HEK293 (cell line): ENCODE results near the gene DENND2A.

Experiments
- GLI2 ChIP-seq: fragments of 450-650 bp; formaldehyde crosslinking; IDR thresholded peaks from 2 replicates; pipeline ENCODE4; 2017; ENCODE audit warnings: missing biosample characterization, missing genetic modification characterization, low read depth, borderline replicate concordance
- GLIS1 ChIP-seq: fragments of 450-650 bp; formaldehyde crosslinking; IDR thresholded peaks from 2 replicates; pipeline ENCODE4 v1.5.1; 2016; ENCODE audit warnings: missing biosample characterization, missing genetic modification characterization
- HOXC10 ChIP-seq: sonication (generic); formaldehyde crosslinking; IDR thresholded peaks from 2 replicates; pipeline ENCODE4 v1.8.1; 2023; ENCODE audit warnings: mild to moderate bottlenecking, missing genetic modification reagents
- PRDM1 ChIP-seq: fragments of 450-650 bp; formaldehyde crosslinking; IDR thresholded peaks from 2 replicates; pipeline ENCODE4; 2016; ENCODE audit warnings: missing biosample characterization, missing genetic modification characterization
- SCRT1 ChIP-seq: fragments of 450-650 bp; formaldehyde crosslinking; IDR thresholded peaks from 2 replicates; pipeline ENCODE4 v1.5.1; 2016; ENCODE audit warnings: missing biosample characterization, missing genetic modification characterization, borderline replicate concordance
- SP7 ChIP-seq: fragments of 450-650 bp; formaldehyde crosslinking; IDR thresholded peaks from 2 replicates; pipeline ENCODE4 v1.5.1; 2016; ENCODE audit warnings: missing biosample characterization, missing genetic modification characterization
- ZBTB17 ChIP-seq: fragments of 450-650 bp; formaldehyde crosslinking; IDR thresholded peaks from 2 replicates; pipeline ENCODE4 v1.5.1; 2016; ENCODE audit warnings: missing biosample characterization, missing genetic modification characterization
- ZBTB20 ChIP-seq: fragments of 450-650 bp; formaldehyde crosslinking; IDR thresholded peaks from 2 replicates; pipeline ENCODE4 v1.5.1; 2016; ENCODE audit warnings: missing biosample characterization, missing genetic modification characterization
- ZBTB48 ChIP-seq: fragments of 450-650 bp; formaldehyde crosslinking; IDR thresholded peaks from 2 replicates; pipeline ENCODE4 v1.5.1; 2016; ENCODE audit warnings: missing biosample characterization, missing genetic modification characterization
- ZIC2 ChIP-seq: fragments of 450-650 bp; formaldehyde crosslinking; IDR thresholded peaks from 2 replicates; pipeline ENCODE4 v1.5.1; 2016; ENCODE audit warnings: missing biosample characterization, missing genetic modification characterization
- ZNF132 ChIP-seq: fragments of 450-650 bp; formaldehyde crosslinking; IDR thresholded peaks from 2 replicates; pipeline ENCODE4 v1.5.1; 2017; ENCODE audit warnings: missing biosample characterization, missing genetic modification characterization, borderline replicate concordance
- ZNF146 ChIP-seq: fragments of 450-650 bp; formaldehyde crosslinking; IDR thresholded peaks from 2 replicates; pipeline ENCODE4 v1.5.1; 2016; ENCODE audit warnings: missing biosample characterization, missing genetic modification characterization
- ZNF157 ChIP-seq: fragments of 450-650 bp; formaldehyde crosslinking; IDR thresholded peaks from 2 replicates; pipeline ENCODE4 v1.5.1; 2016; ENCODE audit warnings: missing biosample characterization, missing genetic modification characterization
- ZNF174 ChIP-seq: fragments of 450-650 bp; formaldehyde crosslinking; IDR thresholded peaks from 2 replicates; pipeline ENCODE4 v1.5.0; 2017; ENCODE audit warnings: missing biosample characterization, mild to moderate bottlenecking, missing genetic modification characterization
- ZNF184 ChIP-seq: fragments of 450-650 bp; IDR thresholded peaks from 2 replicates; pipeline ENCODE4 v1.5.1; 2018; ENCODE audit warnings: missing biosample characterization, mild to moderate bottlenecking, missing genetic modification characterization
- ZNF221 ChIP-seq: fragments of 450-650 bp; formaldehyde crosslinking; IDR thresholded peaks from 2 replicates; pipeline ENCODE4 v1.5.1; 2017; ENCODE audit warnings: missing biosample characterization, missing genetic modification characterization, borderline replicate concordance
- ZNF23 ChIP-seq: fragments of 450-650 bp; formaldehyde crosslinking; IDR thresholded peaks from 2 replicates; pipeline ENCODE4 v1.5.1; 2016; ENCODE audit warnings: missing biosample characterization, missing genetic modification characterization, borderline replicate concordance
- ZNF239 ChIP-seq: fragments of 450-650 bp; formaldehyde crosslinking; IDR thresholded peaks from 2 replicates; pipeline ENCODE4 v1.5.1; 2016; ENCODE audit warnings: missing biosample characterization, missing genetic modification characterization
- ZNF248 ChIP-seq: fragments of 450-650 bp; formaldehyde crosslinking; IDR thresholded peaks from 2 replicates; pipeline ENCODE4 v1.5.1; 2017; ENCODE audit warnings: missing biosample characterization, missing genetic modification characterization
- ZNF335 ChIP-seq: fragments of 450-650 bp; formaldehyde crosslinking; conservative IDR thresholded peaks from 2 replicates; pipeline ENCODE4 v1.5.1; 2016; ENCODE audit warnings: missing biosample characterization, missing genetic modification characterization
- ZNF391 ChIP-seq: fragments of 450-650 bp; formaldehyde crosslinking; IDR thresholded peaks from 2 replicates; pipeline ENCODE4 v1.5.1; 2016; ENCODE audit warnings: low read depth, missing biosample characterization, missing genetic modification characterization, borderline replicate concordance
- ZNF48 ChIP-seq: fragments of 450-650 bp; formaldehyde crosslinking; IDR thresholded peaks from 2 replicates; pipeline ENCODE4 v1.5.1; 2016; ENCODE audit warnings: missing biosample characterization, missing genetic modification characterization
- ZNF501 ChIP-seq: fragments of 450-650 bp; formaldehyde crosslinking; IDR thresholded peaks from 2 replicates; pipeline ENCODE4 v1.5.1; 2016; ENCODE audit warnings: missing biosample characterization, missing genetic modification characterization
- ZNF510 ChIP-seq: fragments of 450-650 bp; formaldehyde crosslinking; IDR thresholded peaks from 2 replicates; pipeline ENCODE4 v1.5.1; 2018; ENCODE audit warnings: mild to moderate bottlenecking, missing genetic modification characterization, missing biosample characterization; ENCODE audit not compliant: insufficient replicate concordance
- ZNF530 ChIP-seq: fragments of 450-650 bp; formaldehyde crosslinking; IDR thresholded peaks from 2 replicates; pipeline ENCODE4 v1.5.1; 2016; ENCODE audit warnings: low read depth, missing biosample characterization, missing genetic modification characterization
- ZNF555 ChIP-seq: fragments of 450-650 bp; formaldehyde crosslinking; conservative IDR thresholded peaks from 2 replicates; pipeline ENCODE4 v1.5.1; 2017; ENCODE audit warnings: missing biosample characterization, mild to moderate bottlenecking, missing genetic modification characterization, inconsistent platforms
- ZNF571 ChIP-seq: fragments of 450-650 bp; formaldehyde crosslinking; IDR thresholded peaks from 2 replicates; pipeline ENCODE4 v1.5.0; 2017; ENCODE audit warnings: missing biosample characterization, missing genetic modification characterization
- ZNF585B ChIP-seq: fragments of 450-650 bp; formaldehyde crosslinking; IDR thresholded peaks from 2 replicates; pipeline ENCODE4 v1.5.1; 2016; ENCODE audit warnings: missing biosample characterization, missing genetic modification characterization
- ZNF629 ChIP-seq: fragments of 450-650 bp; formaldehyde crosslinking; IDR thresholded peaks from 2 replicates; pipeline ENCODE4 v1.5.1; 2017; ENCODE audit warnings: missing biosample characterization, missing genetic modification characterization
- ZNF658 ChIP-seq: fragments of 450-650 bp; formaldehyde crosslinking; IDR thresholded peaks from 2 replicates; pipeline ENCODE4; 2016; ENCODE audit warnings: missing biosample characterization, missing genetic modification characterization
- ZNF664 ChIP-seq: fragments of 450-650 bp; formaldehyde crosslinking; IDR thresholded peaks from 2 replicates; pipeline ENCODE4 v1.5.1; 2016; ENCODE audit warnings: missing biosample characterization, missing genetic modification characterization
- ZNF670 ChIP-seq: fragments of 450-650 bp; formaldehyde crosslinking; IDR thresholded peaks from 2 replicates; pipeline ENCODE4 v1.5.1; 2016; ENCODE audit warnings: missing biosample characterization, missing genetic modification characterization, low read depth
- ZNF76 ChIP-seq: fragments of 450-650 bp; formaldehyde crosslinking; IDR thresholded peaks from 2 replicates; pipeline ENCODE4; 2016; ENCODE audit warnings: low read depth, missing biosample characterization, missing genetic modification characterization, borderline replicate concordance
- ZNF837 ChIP-seq: fragments of 450-650 bp; formaldehyde crosslinking; IDR thresholded peaks from 2 replicates; pipeline ENCODE4 v1.5.1; 2016; ENCODE audit warnings: missing biosample characterization, missing genetic modification characterization
- ZSCAN16 ChIP-seq: fragments of 450-650 bp; formaldehyde crosslinking; IDR thresholded peaks from 2 replicates; pipeline ENCODE4 v1.5.1; 2016; ENCODE audit warnings: missing biosample characterization, missing genetic modification characterization
- ZXDB ChIP-seq: fragments of 450-650 bp; formaldehyde crosslinking; IDR thresholded peaks from 2 replicates; pipeline ENCODE4 v1.5.1; 2016; ENCODE audit warnings: missing biosample characterization, missing genetic modification characterization

The DENND2A gene

GRCh38 chr7:140478246-140479061 is 162.2 kb downstream of the DENND2A start (continued):
- TF ChIP-seq ZNF76 (0 out of 2 replicates have a peak, but pooled peaks have one; percentile 41), ZNF157 (tag by site-specific recombination) (no peak), ZNF239 (tag by site-specific recombination) (0 out of 2 replicates have a peak, but pooled peaks have one; percentile 15), ZNF48 (no peak), ZBTB48 (0 out of 2 replicates have a peak, but pooled peaks have one; percentile 18), PRDM1 (tag by site-specific recombination) (0 out of 2 replicates have a peak, but pooled peaks have one; percentile 16), ZBTB17 (tag by site-specific recombination) (no peak; the same call in 1 of the 2 replicates), ZSCAN16 (tag by site-specific recombination) (no peak), ZNF837 (tag by site-specific recombination) (no peak), HOXC10 (CRISPR knock-in tag) (no peak), ZNF184 (tag by site-specific recombination) (no peak), ZBTB20 (0 out of 2 replicates have a peak, but pooled peaks have one; percentile 12), ZNF658 (no peak), ZNF174 (no peak), ZXDB (no peak; the same call in 1 of the 2 replicates), SP7 (tag by site-specific recombination) (no peak), ZNF146 (no peak), ZNF391 (tag by site-specific recombination) (no peak), ZNF530 (no peak), ZNF501 (tag by site-specific recombination) (no peak), GLI2 (no peak), ZNF23 (tag by site-specific recombination) (no peak), ZNF335 (peak; percentile 73), ZNF585B (tag by site-specific recombination) (no peak), GLIS1 (tag by site-specific recombination) (peak; percentile 80), ZNF132 (tag by site-specific recombination) (no peak), ZNF510 (tag by site-specific recombination) (no peak), ZIC2 (tag by site-specific recombination) (peak; percentile 92), ZNF555 (no peak), ZNF670 (tag by site-specific recombination) (no peak), ZNF571 (no peak), ZNF221 (tag by site-specific recombination) (no peak), ZNF629 (tag by site-specific recombination) (no peak), ZNF248 (tag by site-specific recombination) (no peak), ZNF664 (tag by site-specific recombination) (no peak), SCRT1 (tag by site-specific recombination) (no peak)
